Liver (tissue), 9 donors: ENCODE results near the gene BCAN. TPM values are rescaled to one million over a fixed set of nuclear protein-coding genes. Genes with fewer than 3 reads are reported as not detected.

Source experiments
- DNase-seq: peaks from one replicate; pipeline ENCODE4 v3.0.0-alpha.2; 2017; ENCODE audit warnings: low spot score
- H3K27ac ChIP-seq, 2 donors: one replicate each; pipeline ENCODE4 v1.7.0; 2013; ENCODE audit warnings: inconsistent platforms in 2 of 2, low read length in 2 of 2, control low read depth in 1 of 2, low read depth in 1 of 2, mild to moderate bottlenecking in 1 of 2
- H3K27me3 ChIP-seq, 4 donors: one replicate each; pipeline versions ENCODE4 v1.6.1 to v1.7.0; 2013; ENCODE audit warnings: low read length in 3 of 4, inconsistent platforms in 1 of 4, mild to moderate bottlenecking in 1 of 4, moderate library complexity in 1 of 4; ENCODE audit not compliant: control insufficient read depth in 4 of 4, insufficient read depth in 4 of 4
- H3K36me3 ChIP-seq, 4 donors: one replicate each; pipeline versions ENCODE4 v1.6.1 to v1.7.0; 2013; ENCODE audit warnings: low read length in 3 of 4, mild to moderate bottlenecking in 3 of 4, low read depth in 1 of 4, moderate library complexity in 1 of 4; ENCODE audit not compliant: control insufficient read depth in 4 of 4, insufficient read depth in 3 of 4
- H3K4me1 ChIP-seq, 4 donors: one replicate each; pipeline versions ENCODE4 v1.6.1 to v1.7.0; 2013; ENCODE audit warnings: low read length in 3 of 4, mild to moderate bottlenecking in 3 of 4, moderate library complexity in 1 of 4; ENCODE audit not compliant: control insufficient read depth in 4 of 4, insufficient read depth in 4 of 4
- H3K4me3 ChIP-seq, 3 donors: one replicate each; pipeline versions ENCODE4 v1.6.1 to v1.7.0; 2013; ENCODE audit warnings: low read length in 3 of 3, control low read depth in 1 of 3, low read depth in 1 of 3, mild to moderate bottlenecking in 1 of 3
- H3K9ac ChIP-seq, 2 donors: one replicate each; pipeline ENCODE4 v1.7.0; 2013; ENCODE audit warnings: low read length in 2 of 2, mild to moderate bottlenecking in 2 of 2, moderate library complexity in 2 of 2, control low read depth in 1 of 2, low read depth in 1 of 2
- H3K9me3 ChIP-seq, 4 donors: one replicate each; pipeline versions ENCODE4 v1.6.1 to v1.7.0; 2013; ENCODE audit warnings: low read length in 3 of 4; ENCODE audit not compliant: control insufficient read depth in 4 of 4
- ATF3 ChIP-seq: IDR thresholded peaks from 2 replicates; pipeline ENCODE4 v1.6.1; 2016; ENCODE audit warnings: antibody characterized with exemption
- CTCF ChIP-seq: fragments of 150-350 bp; IDR thresholded peaks from 2 replicates; pipeline ENCODE4 v1.5.1; 2017; ENCODE audit warnings: improper control_type of control experiment, low read depth, low read length; ENCODE audit not compliant: missing input control
- EGR1 ChIP-seq, 2 donors: IDR thresholded peaks; 2 replicates each; pipeline ENCODE4 v1.6.1; 2016 to 2018; ENCODE audit warnings: antibody characterized with exemption in 2 of 2, low read depth in 2 of 2
- FOXA1 ChIP-seq: IDR thresholded peaks from 2 replicates; pipeline ENCODE4 v1.6.1; 2016; ENCODE audit warnings: antibody characterized with exemption
- FOXA2 ChIP-seq: IDR thresholded peaks from 2 replicates; pipeline ENCODE4 v1.6.1; 2016; ENCODE audit warnings: antibody characterized with exemption
- GABPA ChIP-seq, 2 donors: IDR thresholded peaks in 1 of 2; conservative IDR thresholded peaks in 1 of 2; 2 replicates each; pipeline ENCODE4 v1.6.1; 2016; ENCODE audit warnings: antibody characterized with exemption in 2 of 2, mild to moderate bottlenecking in 1 of 2, moderate library complexity in 1 of 2
- HNF4A ChIP-seq, 2 donors: conservative IDR thresholded peaks; 2 replicates each; pipeline ENCODE4 v1.6.1; 2016; ENCODE audit warnings: antibody characterized with exemption in 2 of 2, mild to moderate bottlenecking in 2 of 2
- HNF4G ChIP-seq: IDR thresholded peaks from 2 replicates; pipeline ENCODE4 v1.6.1; 2016; ENCODE audit warnings: antibody characterized with exemption
- JUND ChIP-seq, 2 donors: IDR thresholded peaks; 2 replicates each; pipeline ENCODE4 v1.6.1; 2016; ENCODE audit warnings: antibody characterized with exemption in 2 of 2
- MAX ChIP-seq: IDR thresholded peaks from 2 replicates; pipeline ENCODE4 v1.6.1; 2016; ENCODE audit warnings: antibody characterized with exemption
- NR2F2 ChIP-seq: IDR thresholded peaks from 2 replicates; pipeline ENCODE4 v1.6.1; 2016; ENCODE audit warnings: antibody characterized with exemption
- RAD21 ChIP-seq, 2 donors: IDR thresholded peaks; 2 replicates each; pipeline ENCODE4 v1.6.1; 2016; ENCODE audit warnings: antibody characterized with exemption in 2 of 2, mild to moderate bottlenecking in 2 of 2
- REST ChIP-seq: IDR thresholded peaks from 2 replicates; pipeline ENCODE4 v1.6.1; 2016; ENCODE audit warnings: antibody characterized with exemption, mild to moderate bottlenecking
- RXRA ChIP-seq, 2 donors: IDR thresholded peaks; 2 replicates each; pipeline ENCODE4 v1.6.1; 2017 to 2018; ENCODE audit warnings: antibody characterized with exemption in 2 of 2, mild to moderate bottlenecking in 1 of 2
- SP1 ChIP-seq: IDR thresholded peaks from 2 replicates; pipeline ENCODE4 v1.6.1; 2018; ENCODE audit warnings: antibody characterized with exemption, mild to moderate bottlenecking
- TAF1 ChIP-seq: conservative IDR thresholded peaks from 2 replicates; pipeline ENCODE4 v1.6.1; 2016; ENCODE audit warnings: antibody characterized with exemption, mild to moderate bottlenecking
- YY1 ChIP-seq: IDR thresholded peaks from 2 replicates; pipeline ENCODE4 v1.6.1; 2016; ENCODE audit warnings: antibody characterized with exemption, mild to moderate bottlenecking
- ZBTB33 ChIP-seq: IDR thresholded peaks from 2 replicates; pipeline ENCODE4 v1.6.1; 2016; ENCODE audit warnings: antibody characterized with exemption
- WGBS: extraction: QIAGEN DNeasy Blood & Tissue Kit; methylation state at CpG from one replicate; pipeline ENCODE4 v1.1.7; 2013; 5-methylcytosine and 5-hydroxymethylcytosine counted together
- polyA plus RNA-seq, 2 donors: library from polyadenylated mRNA; stranded (reverse) in 1 of 2; unstranded in 1 of 2; fragments of 200-250 nt in 1 of 2; fragments of >200 nt in 1 of 2; fragmentation: Nextera tagmentation in 1 of 2; extraction: Ambion mirVana in 1 of 2; gene quantifications; one replicate each; pipeline versions ENCODE4 v1.2.1 to v1.2.3, GENCODE V29; 2013 to 2015
- total RNA-seq, 2 donors: library from RNA; depleted of rRNA; stranded (reverse); fragments of >200 nt; gene quantifications; one replicate each; pipeline ENCODE4 v1.2.3, GENCODE V29; 2014
- donor health status: healthy.
- donor health status: healthy.
- donor health status: healthy.
- donor health status: healthy.
- donor health status: healthy.

The BCAN gene
- total and polyA plus RNA-seq, 4 donors = 0.02 TPM; not detected in 3

- TF ChIP-seq ZBTB33 (no peak), GABPA (IDR thresholded peaks at IDR 0.05 in 1 of 2, conservative IDR thresholded peaks at IDR 0.05 in 1 of 2) (no peak), FOXA1 (no peak), YY1 (no peak)
Observed at GRCh38 chr1:156694690-156694962, 52.7 kb downstream of the BCAN start (continued).

GRCh38 chr1:156696755-156697154 lies 54.8 kb downstream of the BCAN start:
- no peak for DNase-seq
- Histone ChIP-seq H3K27me3 (no peaks in the 10 kb centered on the region), H3K9ac (no peak overlapping the region), H3K9me3 (no peaks in the 10 kb centered on the region), H3K4me3 (no peak overlapping the region), H3K27ac (no peak overlapping the region), H3K4me1 (no peaks in the 10 kb centered on the region), H3K36me3 (no peaks in the 10 kb centered on the region)
- TF ChIP-seq ATF3 (no peak), YY1 (no peak), REST (no peak), MAX (no peak), EGR1 (IDR thresholded peaks at IDR 0.05; ENCODE audit: low read depth in 2 of 2) (no peak), NR2F2 (no peak), JUND (IDR thresholded peaks at IDR 0.05) (no peak), TAF1 (no peak), SP1 (no peak), CTCF (no peak), FOXA2 (no peak), ZBTB33 (no peak), HNF4A (conservative IDR thresholded peaks at IDR 0.05) (no peak), RXRA (IDR thresholded peaks at IDR 0.05) (no peak), HNF4G (no peak), FOXA1 (no peak), RAD21 (IDR thresholded peaks at IDR 0.05) (no peak), GABPA (IDR thresholded peaks at IDR 0.05 in 1 of 2, conservative IDR thresholded peaks at IDR 0.05 in 1 of 2) (no peak)
- 91% methylated on average over 8 of the region's 8 CpGs for WGBS
